Kasumi-1 (cell line): ENCODE data around the gene PODXL.
A peak's percentile ranks its signal among the peaks of the same experiment; 100 is the strongest.
"Not testable (repeated sequence)": the region's sequence is repeated elsewhere in the genome, so short reads cannot be mapped to it uniquely, and the experiment has no call there.

Experiments used
- DNase-seq, 2 experiments: peaks; one replicate each; lab custom pipeline; 2025; lab: John Stamatoyannopoulos, UW

Gene PODXL

GRCh38 chr7:131493581-131493980 lies 62.8 kb downstream of the PODXL start:
- DNase-seq: no peak

- no peak for DNase-seq
Observed at GRCh38 chr7:131493081-131493480, 63.3 kb downstream of the PODXL start.

- DNase-seq: no peak
Observed at GRCh38 chr7:131489881-131490280, 66.5 kb downstream of the PODXL start.

GRCh38 chr7:131489196-131489595 lies 67.2 kb downstream of the PODXL start:
- no peak for DNase-seq

- peak; percentile 18 to 50 for DNase-seq
Observed at GRCh38 chr7:131488361-131488760, 68.1 kb downstream of the PODXL start.

- DNase-seq: no peak
Observed at GRCh38 chr7:131487217-131487616, 69.2 kb downstream of the PODXL start.

- DNase-seq: no peak
Observed at GRCh38 chr7:131486346-131486745, 70.1 kb downstream of the PODXL start.

- DNase-seq: no peak
Observed at GRCh38 chr7:131483586-131483985, 72.8 kb downstream of the PODXL start.

- peak in 1 of 2 experiments; percentile 3 for DNase-seq
Observed at GRCh38 chr7:131482800-131483199, 73.6 kb downstream of the PODXL start.

GRCh38 chr7:131480384-131481315 lies 75.8 kb downstream of the PODXL start:
- DNase-seq: no peak

- no peak for DNase-seq
Observed at GRCh38 chr7:131476740-131477139, 79.7 kb downstream of the PODXL start.

GRCh38 chr7:131471250-131472004 lies 85.0 kb downstream of the PODXL start:
- DNase-seq: no peak

- no peak for DNase-seq
Observed at GRCh38 chr7:131467788-131468187, 88.6 kb downstream of the PODXL start.

- DNase-seq: no peak
Observed at GRCh38 chr7:131466735-131467365, 89.6 kb downstream of the PODXL start.

- not testable (repeated sequence) for DNase-seq
Observed at GRCh38 chr7:131462715-131463114, 93.7 kb downstream of the PODXL start.

- DNase-seq: no peak
Observed at GRCh38 chr7:131462059-131462458, 94.4 kb downstream of the PODXL start.

GRCh38 chr7:131459256-131459655 lies 97.2 kb downstream of the PODXL start:
- DNase-seq: no peak

GRCh38 chr7:131456338-131456737 lies 100.1 kb downstream of the PODXL start:
- DNase-seq: no peak

GRCh38 chr7:131455546-131455945 lies 100.9 kb downstream of the PODXL start:
- DNase-seq: no peak

GRCh38 chr7:131455001-131455400 lies 101.4 kb downstream of the PODXL start:
- no peak for DNase-seq

GRCh38 chr7:131454498-131454897 lies 101.9 kb downstream of the PODXL start:
- DNase-seq: no peak
